Thymus (tissue), 11 donors: Measurements from ENCODE around the gene ARHGEF26. TPM values are rescaled to one million over a fixed set of nuclear protein-coding genes. Genes with fewer than 3 reads are reported as not detected.

Experiments used
- DNase-seq, 9 donors: peaks; one replicate each; pipeline ENCODE4 v3.0.0-alpha.2; 2013; ENCODE audit warnings: low spot score in 9 of 9, low read depth in 6 of 9, missing footprints in 1 of 9
- H3K27ac ChIP-seq, 2 donors: one replicate each; pipeline ENCODE4 v1.5.1; 2013; ENCODE audit warnings: control low read depth in 1 of 2, low read depth in 1 of 2, low read length in 1 of 2, mild to moderate bottlenecking in 1 of 2, moderate library complexity in 1 of 2
- H3K27me3 ChIP-seq, 2 donors: one replicate each; pipeline ENCODE4 v1.5.1; 2013; ENCODE audit warnings: low read length in 1 of 2; ENCODE audit not compliant: control insufficient read depth in 2 of 2, insufficient read depth in 1 of 2
- H3K36me3 ChIP-seq, 2 donors: one replicate each; pipeline ENCODE4 v1.5.1; 2013; ENCODE audit warnings: low read length in 1 of 2, mild to moderate bottlenecking in 1 of 2, moderate library complexity in 1 of 2; ENCODE audit not compliant: control insufficient read depth in 2 of 2, insufficient read depth in 2 of 2
- H3K4me1 ChIP-seq, 2 donors: one replicate each; pipeline ENCODE4 v1.5.1; 2013; ENCODE audit warnings: low read length in 2 of 2; ENCODE audit not compliant: control insufficient read depth in 2 of 2, insufficient read depth in 2 of 2
- H3K4me3 ChIP-seq, 2 donors: one replicate each; pipeline ENCODE4 v1.5.1; 2013; ENCODE audit warnings: low read length in 2 of 2, control low read depth in 1 of 2, mild to moderate bottlenecking in 1 of 2
- H3K9me3 ChIP-seq, 2 donors: one replicate each; pipeline ENCODE4 v1.5.1; 2013; ENCODE audit warnings: low read length in 1 of 2, mild to moderate bottlenecking in 1 of 2; ENCODE audit not compliant: control insufficient read depth in 2 of 2, insufficient read depth in 1 of 2
- WGBS: extraction: QIAGEN DNeasy Blood & Tissue Kit; methylation state at CpG from one replicate; pipeline ENCODE4 v1.1.7; 2013; 5-methylcytosine and 5-hydroxymethylcytosine counted together
- polyA plus RNA-seq: library from polyadenylated mRNA; stranded (reverse); fragments of 200-250 nt; gene quantifications from one replicate; pipeline ENCODE4 v1.2.3, GENCODE V29; 2013
- total RNA-seq: library from RNA; stranded (reverse); fragments of 120-200 nt; gene quantifications from one replicate; pipeline ENCODE4 v1.2.4, GENCODE V29; 2013
- donor health status: healthy.

ARHGEF26 gene
- total and polyA plus RNA-seq, 2 donors = 1.3 to 3.5 TPM

DNA sequence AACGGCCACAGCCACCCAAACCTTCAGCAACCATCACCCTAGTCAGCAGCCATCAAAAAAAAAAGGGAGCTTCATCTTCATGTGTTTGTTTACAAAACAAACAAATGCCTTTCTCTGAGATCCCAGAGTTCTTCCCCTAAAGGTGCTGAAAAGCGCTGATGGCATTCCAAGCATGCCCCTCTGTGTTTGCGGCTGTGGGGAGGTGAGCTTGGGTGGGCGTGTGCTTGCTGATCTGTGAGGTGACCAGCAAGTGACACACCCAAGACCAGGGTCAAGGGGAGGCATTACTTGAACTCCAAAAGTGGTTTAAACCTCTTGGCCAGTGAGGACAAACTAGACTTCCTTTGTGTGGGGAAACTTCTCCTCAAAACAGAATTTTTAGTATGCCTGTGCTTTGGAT lies 121.6 kb downstream of the ARHGEF26 start:
- no peaks in the 10 kb centered on the region for H3K4me1 ChIP-seq
- 98% methylated on average over 4 of the region's 4 CpGs for WGBS
- no peak overlapping the region for H3K4me3 ChIP-seq
- no peaks in the 10 kb centered on the region for H3K9me3 ChIP-seq
- H3K27ac ChIP-seq = no peak overlapping the region
- no peaks in the 10 kb centered on the region for H3K36me3 ChIP-seq
- H3K27me3 ChIP-seq = no peaks in the 10 kb centered on the region
- DNase-seq = no peak

DNA sequence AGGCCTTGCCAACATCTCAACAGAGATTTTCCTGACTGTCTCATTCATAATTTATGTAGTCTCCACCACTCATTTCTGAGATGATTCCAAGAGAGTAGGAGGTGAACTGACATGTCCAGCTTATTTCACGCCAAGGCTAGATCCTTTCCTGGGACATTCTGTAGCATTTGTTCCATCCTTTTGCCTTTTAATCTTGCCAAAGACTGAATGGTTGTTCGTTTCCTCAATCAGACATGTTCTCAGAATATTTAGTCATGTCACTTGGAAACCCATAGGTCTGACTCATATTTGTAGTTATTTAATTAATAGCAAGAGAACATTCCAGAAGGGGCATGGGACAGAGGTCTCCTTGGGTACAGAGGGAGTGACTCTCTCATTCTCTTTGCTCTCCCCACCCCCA lies 122.2 kb downstream of the ARHGEF26 start:
- Histone ChIP-seq H3K27me3 (no peaks in the 10 kb centered on the region), H3K27ac (no peak overlapping the region), H3K4me1 (no peaks in the 10 kb centered on the region), H3K4me3 (no peak overlapping the region), H3K9me3 (no peaks in the 10 kb centered on the region), H3K36me3 (no peaks in the 10 kb centered on the region)
- no peak for DNase-seq
- WGBS = 96% methylated on average over 2 of the region's 2 CpGs

- Histone ChIP-seq H3K9me3 (no peaks in the 10 kb centered on the region), H3K36me3 (no peaks in the 10 kb centered on the region), H3K4me3 (no peak overlapping the region), H3K27ac (no peak overlapping the region), H3K27me3 (no peaks in the 10 kb centered on the region), H3K4me1 (no peaks in the 10 kb centered on the region)
- no peak for DNase-seq
- WGBS = 95% methylated on average over 2 of the region's 2 CpGs
These were observed 123.5 kb downstream of the ARHGEF26 start for GRCh38 chr3:154244644-154245043.

- over 99% methylated on average over 2 of the region's 2 CpGs for WGBS
- Histone ChIP-seq H3K4me3 (no peak overlapping the region), H3K27ac (no peak overlapping the region), H3K36me3 (peaks cover 4 to 18% of the 10 kb centered on the region in 2 donors), H3K27me3 (no peaks in the 10 kb centered on the region), H3K4me1 (no peaks in the 10 kb centered on the region), H3K9me3 (no peaks in the 10 kb centered on the region)
- no peak for DNase-seq
These were observed 126.7 kb downstream of the ARHGEF26 start for GRCh38 chr3:154247806-154248415.

- Histone ChIP-seq H3K4me1 (no peaks in the 10 kb centered on the region), H3K27me3 (no peaks in the 10 kb centered on the region), H3K27ac (no peak overlapping the region), H3K9me3 (no peaks in the 10 kb centered on the region), H3K36me3 (peaks cover 13 to 30% of the 10 kb centered on the region in 2 donors), H3K4me3 (no peak overlapping the region)
- 100% methylated on average over 4 of the region's 4 CpGs for WGBS
- DNase-seq = no peak
These were observed 129.1 kb downstream of the ARHGEF26 start for GRCh38 chr3:154250291-154250690.

GRCh38 chr3:154251610-154252009 lies 130.4 kb downstream of the ARHGEF26 start:
- WGBS = 98% methylated on average over 3 of the region's 3 CpGs
- Histone ChIP-seq H3K9me3 (no peaks in the 10 kb centered on the region), H3K4me1 (no peaks in the 10 kb centered on the region), H3K4me3 (no peak overlapping the region), H3K27me3 (no peaks in the 10 kb centered on the region), H3K27ac (no peak overlapping the region), H3K36me3 (peaks cover 16 to 38% of the 10 kb centered on the region in 2 donors)
- DNase-seq = no peak

- DNase-seq = peak; percentile 44 to 82 (median 61)
- Histone ChIP-seq H3K9me3 (no peaks in the 10 kb centered on the region), H3K4me1 (no peaks in the 10 kb centered on the region), H3K27me3 (no peaks in the 10 kb centered on the region), H3K4me3 (no peak overlapping the region), H3K36me3 (peaks cover 19 to 48% of the 10 kb centered on the region in 2 donors), H3K27ac (no peak overlapping the region)
- 27% methylated on average over 11 of the region's 11 CpGs for WGBS
These were observed 131.8 kb downstream of the ARHGEF26 start for GRCh38 chr3:154252759-154253638.

GRCh38 chr3:154254527-154254926 lies 133.3 kb downstream of the ARHGEF26 start:
- peaks cover 22 to 62% of the 10 kb centered on the region in 2 donors for H3K36me3 ChIP-seq
- H3K4me3 ChIP-seq = no peak overlapping the region
- no peaks in the 10 kb centered on the region for H3K9me3 ChIP-seq
- 94% methylated on average over 8 of the region's 8 CpGs for WGBS
- no peak for DNase-seq
- H3K4me1 ChIP-seq = no peaks in the 10 kb centered on the region
- no peak overlapping the region for H3K27ac ChIP-seq
- H3K27me3 ChIP-seq = no peaks in the 10 kb centered on the region

GRCh38 chr3:154273381-154273780 lies 152.2 kb downstream of the ARHGEF26 start:
- Histone ChIP-seq H3K4me1 (no peaks in the 10 kb centered on the region), H3K36me3 (peaks cover 25 to 52% of the 10 kb centered on the region in 2 donors), H3K27me3 (no peaks in the 10 kb centered on the region), H3K9me3 (no peaks in the 10 kb centered on the region), H3K27ac (no peak overlapping the region), H3K4me3 (no peak overlapping the region)
- DNase-seq = no peak
- 96% methylated on average over 2 of the region's 2 CpGs for WGBS
